Measurements from ENCODE around the gene MOGAT1. TPM values are rescaled to one million over a fixed set of nuclear protein-coding genes. Genes with fewer than 3 reads are reported as not detected.

MOGAT1 gene
- total and polyA plus RNA-seq, 9 of the 15 experiments (the other 6 are each of a cell fraction or from before 2014, with no cell fraction given), result not detected

DNA sequence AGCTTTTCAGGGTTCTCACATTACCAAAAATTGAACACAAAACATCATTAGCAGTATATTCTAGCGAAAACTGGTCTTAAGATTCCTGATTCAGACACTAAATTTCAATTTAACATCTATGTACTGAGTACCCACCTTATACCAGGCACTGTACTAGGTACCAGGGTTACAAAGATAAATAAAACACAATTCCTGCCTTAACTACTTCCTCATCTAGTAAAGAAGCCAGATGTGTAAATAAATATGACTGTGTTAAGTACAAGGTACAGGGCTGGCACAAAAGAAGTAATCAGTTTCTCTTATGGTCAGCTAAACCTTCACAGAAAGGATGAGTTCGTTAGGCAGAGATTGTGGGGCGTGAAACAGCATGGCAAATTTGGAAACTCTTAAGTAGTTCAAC lies 21.7 kb upstream of the MOGAT1 start:
- TF ChIP-seq WHSC1 (IDR thresholded peaks at IDR 0.05; ENCODE audit: low read length) (no peak), RBM25 (IDR thresholded peaks at IDR 0.05; ENCODE audit: low read depth, low read length, severe bottlenecking) (peak; percentile 58)
- H2AFZ ChIP-seq (ENCODE audit: low read depth, low read length), result no peak overlapping the region
- DNase-seq (ENCODE audit: extremely low read depth in 1 of 4, low spot score in 3 of 4) (no peak), ATAC-seq (no peak), FAIRE-seq (no peak)
- H3K9me1 ChIP-seq (ENCODE audit: control insufficient read depth, insufficient read depth, low read length), result no peaks in the 10 kb centered on the region
- no peak overlapping the region for H3K4me2 ChIP-seq (ENCODE audit: insufficient read depth, low read length)
- no peaks in the 10 kb centered on the region for H3K27me3 ChIP-seq (ENCODE audit: control insufficient read depth in 2 of 2, insufficient read depth in 2 of 2, low read length in 2 of 2)
- H3K4me3 ChIP-seq, result no peak overlapping the region
- no peaks in the 10 kb centered on the region for H4K20me1 ChIP-seq (replicated peaks; ENCODE audit: control insufficient read depth, insufficient read depth, low read length)
- in situ Hi-C loops (cut with MboI) (no loop called here), intact Hi-C loops (cut with micrococcal nuclease) (no loop called here)
- WGBS (ENCODE audit: insufficient coverage, low coverage, missing lambda C conversion rate), result 90% methylated on average over 3 of the region's 3 CpGs
- peaks cover 3 to 5% of the 10 kb centered on the region in 2 experiments; a peak in 3 of 5 replicates for H3K4me1 ChIP-seq (replicated peaks in 1 of 2; ENCODE audit: control insufficient read depth in 2 of 2, insufficient read depth in 2 of 2, low read length in 2 of 2)
- peaks cover 76% of the 10 kb centered on the region for H3K79me2 ChIP-seq (ENCODE audit: control insufficient read depth, insufficient read depth, low read length)
- peaks cover 78% of the 10 kb centered on the region for H3K36me3 ChIP-seq (ENCODE audit: control insufficient read depth, insufficient read depth, low read length)
- ChIA-PET POLR2A (no interaction called here), CTCF (ENCODE audit: low intra/inter-chr PET ratio) (no interaction called here)
- no peak overlapping the region for H3K9ac ChIP-seq (ENCODE audit: insufficient read depth in 1 of 2, low read depth in 2 of 2, low read length in 2 of 2)
- H3K27ac ChIP-seq (ENCODE audit: extremely low read depth, low read depth, low read length), result no peak overlapping the region
- no TSS peak for BruUV-seq (replicated peaks)
- H3K9me3 ChIP-seq (replicated peaks; ENCODE audit: control insufficient read depth, insufficient read depth, low read depth, low read length), result no peaks in the 10 kb centered on the region

DNA sequence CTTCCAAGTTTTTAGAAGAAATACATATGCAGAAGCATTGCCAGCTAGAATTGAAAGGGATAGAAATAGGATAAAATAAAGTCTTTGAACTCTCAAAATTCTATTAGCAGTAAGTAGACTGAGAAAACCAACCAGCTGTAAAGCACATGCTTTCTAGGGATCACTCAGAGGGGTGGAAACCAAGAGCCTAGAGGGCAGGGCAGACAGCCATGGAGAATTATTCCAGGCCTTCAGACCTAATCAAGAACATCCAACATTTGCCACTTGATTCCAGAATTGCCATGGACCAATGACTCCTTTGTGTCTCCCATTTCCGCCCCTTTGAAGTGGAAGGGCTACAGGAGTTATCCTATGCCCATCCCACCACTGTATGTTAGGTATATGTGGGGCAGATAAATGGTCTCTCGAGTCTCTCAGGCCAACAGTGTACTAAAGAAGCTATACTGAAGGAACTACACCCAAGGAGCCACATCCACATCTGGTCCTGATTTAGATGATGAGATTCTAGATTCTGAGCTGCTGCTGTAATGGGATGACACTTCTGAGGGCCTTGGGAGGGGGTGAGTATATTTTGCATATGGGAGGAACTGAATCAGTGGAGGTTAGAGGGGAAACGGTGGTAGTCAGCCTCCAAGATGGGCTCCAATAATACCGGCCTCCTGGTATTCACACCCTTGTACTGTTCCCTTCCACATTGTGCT lies 19.6 kb upstream of the MOGAT1 start:
- Histone ChIP-seq H3K79me2 (ENCODE audit: control insufficient read depth, insufficient read depth, low read length) (peaks cover 82% of the 10 kb centered on the region), H3K9me3 (replicated peaks; ENCODE audit: control insufficient read depth, insufficient read depth, low read depth, low read length) (no peaks in the 10 kb centered on the region), H4K20me1 (replicated peaks; ENCODE audit: control insufficient read depth, insufficient read depth, low read length) (no peaks in the 10 kb centered on the region), H2AFZ (ENCODE audit: low read depth, low read length) (no peak overlapping the region), H3K27ac (ENCODE audit: extremely low read depth, low read depth, low read length) (no peak overlapping the region), H3K9me1 (ENCODE audit: control insufficient read depth, insufficient read depth, low read length) (no peaks in the 10 kb centered on the region), H3K4me3 (no peak overlapping the region), H3K36me3 (ENCODE audit: control insufficient read depth, insufficient read depth, low read length) (peaks cover 59% of the 10 kb centered on the region), H3K9ac (ENCODE audit: insufficient read depth in 1 of 2, low read depth in 2 of 2, low read length in 2 of 2) (peak overlapping the region in 1 of 2 experiments; percentile 33; a peak in 1 of 4 replicates), H3K27me3 (ENCODE audit: control insufficient read depth in 2 of 2, insufficient read depth in 2 of 2, low read length in 2 of 2) (no peaks in the 10 kb centered on the region), H3K4me2 (ENCODE audit: insufficient read depth, low read length) (no peak overlapping the region), H3K4me1 (replicated peaks in 1 of 2; ENCODE audit: control insufficient read depth in 2 of 2, insufficient read depth in 2 of 2, low read length in 2 of 2) (peaks cover 3 to 5% of the 10 kb centered on the region in 2 experiments; a peak in 3 of 5 replicates)
- FAIRE-seq (peak; percentile 29), DNase-seq (ENCODE audit: extremely low read depth in 1 of 4, low spot score in 3 of 4) (no peak), ATAC-seq (no peak)
- TF ChIP-seq CHD2 (IDR thresholded peaks at IDR 0.05; ENCODE audit: low read depth, low read length), result no peak
- TF ChIP-seq SMAD3 (CRISPR knock-in tag; conservative IDR thresholded peaks at IDR 0.05), result no peak
- TF ChIP-seq MEF2A (IDR thresholded peaks at IDR 0.05; ENCODE audit: control insufficient read depth, low read depth, low read length), result no peak
- TF ChIP-seq KHSRP (IDR thresholded peaks at IDR 0.05), result no peak
- TF ChIP-seq, protein P1, sequence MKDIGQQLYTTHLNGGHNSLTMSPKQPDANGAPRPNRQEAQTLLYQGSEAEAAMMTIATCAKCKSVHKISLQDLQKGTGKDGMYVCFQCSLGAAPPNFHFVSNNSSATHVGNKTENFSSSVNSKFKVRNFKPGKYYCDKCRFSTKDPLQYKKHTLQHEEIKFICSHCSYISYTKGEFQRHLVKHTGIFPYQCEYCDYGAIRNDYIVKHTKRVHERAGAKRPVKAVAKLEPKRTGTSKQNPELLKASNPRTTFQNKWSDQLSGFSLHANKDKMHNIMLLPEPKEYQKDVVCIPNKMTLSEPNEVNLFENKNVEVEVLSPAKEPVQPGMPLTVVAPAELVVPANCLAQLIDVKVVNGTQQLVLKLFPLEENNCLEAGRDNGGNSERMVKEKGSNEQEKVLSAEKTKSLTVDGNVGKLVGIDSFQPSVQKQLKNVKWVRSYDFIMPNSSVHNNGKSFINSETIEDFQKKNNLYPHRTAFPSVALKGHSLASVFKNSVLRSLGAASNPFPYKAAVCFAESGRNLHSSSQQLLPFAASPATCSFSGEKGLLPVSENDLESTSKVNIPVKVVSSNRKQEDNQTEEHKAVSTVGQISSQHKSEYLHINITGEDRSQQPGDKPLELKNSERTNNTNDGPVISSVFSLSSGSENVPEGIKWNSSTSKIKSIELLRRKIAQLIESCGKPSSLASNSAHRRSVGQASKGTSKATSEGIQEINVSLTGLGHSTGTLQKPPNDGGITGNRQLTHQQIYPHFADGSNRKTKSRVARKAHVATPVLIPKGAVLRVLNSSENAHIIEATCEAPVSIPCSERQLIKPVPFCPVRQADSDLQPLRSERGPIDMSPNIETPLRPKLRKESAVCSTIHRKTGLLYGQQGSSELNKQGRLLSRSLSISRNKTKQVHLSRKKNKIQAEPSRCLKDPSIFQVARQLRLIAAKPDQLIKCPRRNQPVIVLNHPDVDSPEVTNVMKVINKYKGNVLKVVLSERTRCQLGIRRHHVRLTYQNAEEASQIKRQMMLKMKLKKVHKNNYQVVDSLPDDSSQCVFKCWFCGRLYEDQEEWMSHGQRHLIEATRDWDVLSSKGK (CRISPR knock-in tag; IDR thresholded peaks at IDR 0.05), result no peak
- TF ChIP-seq POLR3G (IDR thresholded peaks at IDR 0.05; ENCODE audit: extremely low read depth, insufficient read length, insufficient replicate concordance), result no peak
- TF ChIP-seq MTA2 (IDR thresholded peaks at IDR 0.05; ENCODE audit: low read depth), result no peak
- TF ChIP-seq ZNF174 (CRISPR knock-in tag; IDR thresholded peaks at IDR 0.05), result no peak
- BruUV-seq (replicated peaks), result no TSS peak
- ChIA-PET CTCF (ENCODE audit: low intra/inter-chr PET ratio) (no interaction called here), POLR2A (no interaction called here)
- intact Hi-C loops (cut with micrococcal nuclease), result no loop called here
- in situ Hi-C loops (cut with MboI), result no loop called here
- 79% methylated on average over 4 of the region's 4 CpGs for WGBS (ENCODE audit: insufficient coverage, low coverage, missing lambda C conversion rate)
